ENCODE results near the gene ZNF593OS. TPM values are rescaled to one million over a fixed set of nuclear protein-coding genes. Genes with fewer than 3 reads are reported as not detected.

Gene ZNF593OS
- total RNA-seq, 1 experiment from 2014 or later, result not detected

DNA sequence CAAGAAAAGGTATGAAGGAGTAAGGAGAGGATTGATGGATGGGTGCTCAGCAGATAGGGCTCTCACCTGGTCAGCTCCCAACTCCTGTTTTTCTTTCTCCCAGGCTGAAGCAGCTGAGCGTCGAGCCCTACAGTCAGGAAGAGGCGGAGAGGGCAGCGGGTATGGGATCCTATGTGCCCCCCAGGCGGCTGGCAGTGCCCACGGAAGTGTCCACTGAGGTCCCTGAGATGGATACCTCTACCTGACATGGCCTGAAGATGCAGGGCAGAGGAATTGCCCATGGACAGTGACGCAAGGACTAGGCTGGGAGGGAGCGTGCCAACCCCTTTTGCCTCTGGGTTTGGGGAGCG lies 1.2 kb downstream of the ZNF593OS start:
- no peaks in the 10 kb centered on the region for H3K9me3 ChIP-seq (ENCODE audit: control insufficient read depth, low read depth, low read length)
- H3K4me2 ChIP-seq (ENCODE audit: insufficient read depth, insufficient read length, low read length), result peak overlapping the region; percentile 78
- no peak overlapping the region for H4K91ac ChIP-seq (ENCODE audit: insufficient read length, low read depth, low read length)
- no peak overlapping the region for H2AFZ ChIP-seq (ENCODE audit: low read length)
- H3K18ac ChIP-seq (ENCODE audit: insufficient read length, low read depth, low read length), result no peak overlapping the region
- peak overlapping the region in 1 of 3 experiments; percentile 93; a peak in 2 of 7 replicates for H3K27ac Mint-ChIP-seq
- H4K20me1 ChIP-seq (ENCODE audit: control insufficient read depth, insufficient read depth, insufficient read length), result no peaks in the 10 kb centered on the region
- H4K8ac ChIP-seq (replicated peaks; ENCODE audit: insufficient read length, low read depth, low read length), result no peak overlapping the region
- no peak overlapping the region for H3K23ac ChIP-seq (ENCODE audit: insufficient read length, low read depth, low read length)
- DNase-seq, result no peak
- no peak overlapping the region for H3K14ac ChIP-seq (ENCODE audit: insufficient read depth, low read length)
- H4K5ac ChIP-seq (ENCODE audit: insufficient read length, low read depth, low read length), result no peak overlapping the region
- peaks cover 4% of the 10 kb centered on the region for H3K79me1 ChIP-seq (ENCODE audit: insufficient read depth, low read depth, low read length, poor library complexity, severe bottlenecking)
- H2AK5ac ChIP-seq (ENCODE audit: insufficient read length, low read length), result no peak overlapping the region
- no peak overlapping the region for H2BK20ac ChIP-seq (ENCODE audit: low read depth, low read length, poor library complexity, severe bottlenecking)
- WGBS (ENCODE audit: extremely low coverage, insufficient read length, low lambda C conversion rate), result no CpG with 5 or more reads among the region's 9 CpGs
- H2BK12ac ChIP-seq (ENCODE audit: insufficient read length, low read depth, low read length), result no peak overlapping the region
- H3K4ac ChIP-seq (ENCODE audit: low read depth, low read length), result no peak overlapping the region
- H3T11ph ChIP-seq (ENCODE audit: low read length), result no peak overlapping the region
- H3K4me1 ChIP-seq (ENCODE audit: insufficient read depth, low read length), result peaks cover 1% of the 10 kb centered on the region; the same call in 1 of the 2 replicates
- H3K4me1 Mint-ChIP-seq, result peaks cover 22 to 49% of the 10 kb centered on the region in 2 experiments
- H3K4me3 Mint-ChIP-seq, result peak overlapping the region; percentile 83 to 88
- H3K27ac ChIP-seq (ENCODE audit: insufficient read length, low read depth, low read length), result no peak overlapping the region
- H3K27me3 ChIP-seq (ENCODE audit: insufficient read depth, low read length), result no peaks in the 10 kb centered on the region; the same call in 1 of the 2 replicates
- no peaks in the 10 kb centered on the region for H3K9me3 Mint-ChIP-seq
- peaks cover 4% of the 10 kb centered on the region; the same call in 1 of the 2 replicates for H3K79me2 ChIP-seq (ENCODE audit: insufficient read depth, low read length)
- H2BK120ac ChIP-seq (ENCODE audit: low read depth, low read length, poor library complexity, severe bottlenecking), result no peak overlapping the region
- TF ChIP-seq CTCF (conservative IDR thresholded peaks at IDR 0.05), result no peak
- no peak overlapping the region for H3K56ac ChIP-seq (ENCODE audit: insufficient read length, low read depth, low read length)
- H2BK15ac ChIP-seq (ENCODE audit: low read depth, low read length), result no peak overlapping the region
- peak overlapping the region; percentile 74 for H3K9ac ChIP-seq (ENCODE audit: extremely low read depth, insufficient read length, low read length)
- peaks cover 28% of the 10 kb centered on the region for H3K27me3 Mint-ChIP-seq (ENCODE audit: low read depth)
- peaks cover 7% of the 10 kb centered on the region for H3K23me2 ChIP-seq (ENCODE audit: insufficient read length, low read depth, low read length, poor library complexity, severe bottlenecking)
- peaks cover 0 to 8% (median 7%) of the 10 kb centered on the region in 3 experiments; a peak in 3 of 7 replicates for H3K36me3 Mint-ChIP-seq (ENCODE audit: insufficient read depth in 1 of 3, low read depth in 3 of 3)
- no peak overlapping the region for H2BK5ac ChIP-seq (ENCODE audit: insufficient read length, low read length)

Measured in H9 (cell line).